SKM-1 (cell line): Measurements from ENCODE around the gene CCT6A.
"Not testable (repeated sequence)": the region's sequence is repeated elsewhere in the genome, so short reads cannot be mapped to it uniquely, and the experiment has no call there.

ENCODE experiments used
- DNase-seq: peaks from one replicate; lab custom pipeline; 2025; ENCODE audit not compliant: unreplicated experiment; lab: John Stamatoyannopoulos, UW

CCT6A gene

DNA sequence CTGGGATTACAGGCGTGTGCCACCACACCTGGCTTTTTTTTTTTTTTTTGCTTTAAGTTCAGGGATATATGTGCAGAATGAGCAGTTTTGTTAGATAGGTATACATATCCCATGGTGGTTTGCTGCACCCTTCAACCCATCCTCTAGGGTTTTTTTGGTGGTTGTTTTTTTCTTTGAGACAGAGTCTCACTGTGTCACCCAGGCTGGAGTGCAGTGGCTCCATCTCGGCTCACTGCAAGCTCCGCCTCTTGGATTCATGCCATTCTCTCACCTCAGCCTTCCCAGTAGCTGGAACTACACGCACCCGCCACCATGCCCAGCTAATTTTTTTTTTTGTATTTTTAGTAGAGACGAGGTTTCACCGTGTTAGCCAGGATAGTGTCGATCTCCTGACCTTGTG lies 2.8 kb upstream of the CCT6A start:
- DNase-seq: not testable (repeated sequence)

- DNase-seq: no peak
These were observed 569 bp upstream of the CCT6A start for GRCh38 chr7:56051053-56051338.

DNA sequence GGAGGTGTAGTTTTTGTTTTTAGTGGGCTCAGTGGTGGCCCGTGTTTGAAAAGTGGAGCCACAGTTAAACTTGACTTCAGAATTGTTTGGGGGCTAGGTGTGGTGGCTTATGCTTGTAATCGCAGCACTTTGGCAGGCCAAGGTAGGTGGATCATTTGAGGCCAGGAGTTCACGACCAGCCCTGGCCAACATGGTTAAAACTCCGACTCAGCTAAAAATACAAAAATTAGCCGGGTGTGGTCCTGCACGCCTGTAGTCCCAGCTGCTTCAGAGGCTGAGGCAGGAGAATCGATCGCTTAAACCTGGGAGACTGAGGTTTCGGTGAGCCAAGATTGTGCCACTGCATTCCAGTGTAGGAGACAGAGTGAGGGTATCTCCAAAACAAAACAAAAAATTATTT lies 1.8 kb downstream of the CCT6A start:
- no peak for DNase-seq

GRCh38 chr7:56053993-56054392 lies 2.4 kb downstream of the CCT6A start:
- DNase-seq: no peak

GRCh38 chr7:56062382-56062781 lies 10.8 kb downstream of the CCT6A start:
- no peak for DNase-seq

- DNase-seq: no peak
These were observed 11.9 kb downstream of the CCT6A start for GRCh38 chr7:56063500-56063881.

- DNase-seq: peak; percentile 78
These were observed 12.5 kb downstream of the CCT6A start, which contains the start of gene SUMF2 for GRCh38 chr7:56063882-56064625. Gene SUMF2, plus strand, starts transcription at chr7:56064286. Its CDS starts 26 bp downstream, at chr7:56064312.

GRCh38 chr7:56066376-56066775 lies 14.8 kb downstream of the CCT6A start:
- DNase-seq: not testable (repeated sequence)

GRCh38 chr7:56074371-56074791 lies 22.8 kb downstream of the CCT6A start:
- peak; percentile 5 for DNase-seq

DNA sequence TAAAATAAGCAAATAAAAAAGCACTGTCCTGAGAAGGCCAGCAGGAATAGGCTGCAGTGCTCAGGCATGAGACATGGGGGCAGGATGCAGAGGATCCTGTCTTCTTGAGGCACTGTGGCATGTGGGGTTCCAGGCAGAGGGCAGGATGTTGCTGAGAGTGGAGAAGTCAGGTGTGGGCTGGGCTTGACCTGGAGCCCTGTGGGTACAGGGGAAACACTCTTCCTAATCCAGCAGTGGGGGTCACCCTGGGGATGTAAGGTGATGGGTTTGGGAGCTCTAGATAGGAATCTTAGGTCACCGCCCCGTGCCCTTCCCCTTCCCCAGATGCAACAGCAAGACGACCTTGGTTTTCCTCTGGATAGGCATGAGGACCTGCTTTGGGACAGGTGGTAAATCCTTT lies 26.1 kb downstream of the CCT6A start:
- DNase-seq: no peak

DNA sequence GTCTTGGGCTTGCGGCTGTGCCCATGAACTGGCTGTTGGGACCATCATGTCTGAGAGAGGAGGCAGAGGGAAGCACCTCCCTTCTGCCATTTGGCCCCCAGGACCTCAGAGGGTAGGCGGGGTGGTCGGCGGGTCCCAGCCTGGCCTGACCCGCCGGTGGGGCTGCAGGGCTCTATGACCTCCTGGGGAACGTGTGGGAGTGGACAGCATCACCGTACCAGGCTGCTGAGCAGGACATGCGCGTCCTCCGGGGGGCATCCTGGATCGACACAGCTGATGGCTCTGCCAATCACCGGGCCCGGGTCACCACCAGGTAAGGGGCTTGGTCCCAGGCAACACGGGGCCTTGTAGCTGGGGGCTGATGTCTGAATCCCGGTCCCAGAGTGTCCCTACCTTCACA lies 26.6 kb downstream of the CCT6A start:
- DNase-seq: no peak

DNA sequence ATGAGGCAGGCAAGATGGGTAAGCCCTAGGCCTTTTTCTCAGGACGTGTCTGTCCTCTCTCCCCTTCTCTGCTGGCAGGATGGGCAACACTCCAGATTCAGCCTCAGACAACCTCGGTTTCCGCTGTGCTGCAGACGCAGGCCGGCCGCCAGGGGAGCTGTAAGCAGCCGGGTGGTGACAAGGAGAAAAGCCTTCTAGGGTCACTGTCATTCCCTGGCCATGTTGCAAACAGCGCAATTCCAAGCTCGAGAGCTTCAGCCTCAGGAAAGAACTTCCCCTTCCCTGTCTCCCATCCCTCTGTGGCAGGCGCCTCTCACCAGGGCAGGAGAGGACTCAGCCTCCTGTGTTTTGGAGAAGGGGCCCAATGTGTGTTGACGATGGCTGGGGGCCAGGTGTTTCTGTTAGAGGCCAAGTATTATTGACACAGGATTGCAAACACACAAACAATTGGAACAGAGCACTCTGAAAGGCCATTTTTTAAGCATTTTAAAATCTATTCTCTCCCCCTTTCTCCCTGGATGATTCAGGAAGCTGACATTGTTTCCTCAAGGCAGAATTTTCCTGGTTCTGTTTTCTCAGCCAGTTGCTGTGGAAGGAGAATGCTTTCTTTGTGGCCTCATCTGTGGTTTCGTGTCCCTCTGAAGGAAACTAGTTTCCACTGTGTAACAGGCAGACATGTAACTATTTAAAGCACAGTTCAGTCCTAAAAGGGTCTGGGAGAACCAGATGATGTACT lies 28.1 kb downstream of the CCT6A start:
- no peak for DNase-seq

DNA sequence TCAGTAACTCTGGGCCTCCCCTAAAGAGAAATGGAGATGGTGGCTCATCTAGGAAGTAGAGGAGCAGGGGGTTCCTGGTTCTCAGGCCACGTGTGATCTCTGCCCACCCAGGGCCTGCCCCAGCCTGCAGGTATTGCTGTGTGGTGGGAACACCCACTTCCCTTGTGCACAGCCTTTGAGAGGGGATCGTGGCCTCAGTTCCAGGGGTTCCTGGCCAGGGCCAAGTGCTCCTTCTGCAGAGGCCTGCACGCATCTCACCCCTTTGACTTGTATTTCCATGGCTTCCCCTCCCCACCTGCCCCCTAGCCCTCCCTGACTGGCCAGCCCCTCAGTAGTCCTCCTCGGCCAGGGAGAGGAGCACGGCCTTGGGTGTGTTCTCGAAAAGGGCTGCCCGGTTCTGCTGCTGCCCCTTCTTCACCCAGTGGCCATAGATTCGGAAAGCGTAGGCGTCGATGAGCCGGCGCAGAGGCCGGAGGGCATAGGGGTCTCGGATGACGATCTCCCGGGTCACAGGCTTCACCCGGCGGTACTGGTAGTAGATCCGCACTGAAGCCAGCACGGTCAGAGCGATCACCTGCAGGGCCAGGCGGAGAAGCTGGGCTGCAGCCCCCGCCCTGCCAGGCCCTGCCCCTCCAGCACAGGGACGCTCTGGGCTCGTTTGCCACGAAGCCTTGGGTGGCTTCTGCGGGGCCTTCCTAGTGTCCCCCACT lies 29.3 kb downstream of the CCT6A start:
- not testable (repeated sequence) for DNase-seq

GRCh38 chr7:56081626-56082340 lies 30.2 kb downstream of the CCT6A start:
- no peak for DNase-seq

- no peak for DNase-seq
These were observed 31.7 kb downstream of the CCT6A start for GRCh38 chr7:56083150-56083785.

DNA sequence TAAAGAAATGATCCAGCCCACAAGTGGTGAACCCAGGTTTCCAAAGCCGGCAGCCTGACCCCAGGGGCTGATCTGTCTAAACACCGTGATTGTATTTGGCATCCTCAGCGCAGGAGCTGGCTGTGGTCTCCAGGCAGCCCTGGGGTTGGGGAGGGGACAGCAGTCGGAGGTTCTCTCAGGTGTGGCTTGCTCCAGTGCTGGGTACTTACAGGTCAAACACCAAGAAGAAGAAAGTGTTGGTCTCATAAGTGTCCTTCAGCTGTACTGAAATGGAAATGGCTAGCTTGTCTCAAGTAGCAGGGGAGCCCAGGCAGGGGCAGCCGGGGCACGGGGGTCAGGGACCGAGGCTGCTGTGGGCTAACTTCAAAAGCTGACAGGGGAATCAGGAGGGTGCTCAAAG lies 35.2 kb downstream of the CCT6A start:
- no peak for DNase-seq

DNA sequence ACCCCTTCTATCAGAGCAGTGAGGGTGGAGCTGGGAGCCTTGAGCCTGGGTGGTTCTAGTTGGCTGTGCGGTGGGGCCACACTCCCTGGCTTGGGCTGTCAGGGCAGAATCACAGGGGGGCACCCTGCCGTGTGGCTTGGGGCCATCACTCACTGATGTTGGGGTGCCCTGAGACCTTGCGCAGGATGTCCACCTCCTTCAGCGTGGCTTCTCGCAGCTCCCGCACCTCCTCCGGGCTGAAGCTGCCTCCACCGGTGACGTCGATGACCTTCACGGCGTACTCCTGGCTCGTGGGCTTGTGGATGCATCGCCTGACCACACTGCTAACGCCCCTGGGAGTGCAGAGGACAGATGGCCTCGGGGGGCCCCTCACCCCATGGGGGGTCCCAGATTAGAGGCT lies 35.9 kb downstream of the CCT6A start:
- DNase-seq: no peak

DNA sequence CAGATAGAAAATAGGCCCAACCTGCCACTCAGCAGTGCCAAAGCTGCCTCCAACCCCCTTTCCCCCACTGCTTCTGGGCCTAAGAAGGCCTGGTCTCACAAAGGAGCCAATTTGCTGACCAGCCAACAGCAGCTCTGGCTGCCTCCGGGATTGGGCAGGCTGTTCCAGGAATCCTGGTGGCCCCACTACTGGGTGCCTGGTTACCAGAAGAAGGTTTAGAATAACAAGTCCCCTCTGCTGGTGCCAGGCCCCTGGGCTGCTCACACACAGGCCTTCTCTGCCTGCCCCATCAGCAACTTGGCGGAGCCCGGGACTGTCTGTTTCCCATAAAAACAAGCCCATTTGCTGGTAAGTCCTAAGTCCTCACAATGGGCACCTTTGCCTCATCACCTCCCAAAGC lies 40.0 kb downstream of the CCT6A start:
- no peak for DNase-seq

DNA sequence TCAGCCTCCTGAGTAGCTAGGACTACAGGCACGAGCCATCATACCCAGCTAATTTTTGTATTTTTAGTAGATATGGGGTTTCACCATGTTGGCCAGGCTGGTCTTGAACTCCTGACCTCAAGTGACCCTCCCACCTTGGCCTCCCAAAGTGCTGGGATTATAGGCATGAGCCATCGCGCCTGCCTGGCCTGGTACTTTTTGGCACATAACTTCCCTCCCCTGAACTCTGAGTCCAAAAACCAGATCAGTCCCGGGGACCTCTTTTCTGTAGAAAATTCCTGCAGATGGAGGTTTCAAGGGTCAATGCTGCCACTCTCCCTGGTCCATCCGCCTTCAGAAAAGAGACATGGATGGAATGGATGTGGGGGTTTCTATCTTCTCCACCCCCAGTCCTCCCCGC lies 40.8 kb downstream of the CCT6A start:
- DNase-seq: not testable (repeated sequence)

- DNase-seq: no peak
These were observed 41.4 kb downstream of the CCT6A start, which contains the start of gene PHKG1 for GRCh38 chr7:56092789-56093531. Gene PHKG1, minus strand, starts transcription at chr7:56092952. Its CDS starts 4,011 bp downstream, at chr7:56088941.
